Activated B cell treated with CpG ODN at 0.5 μM for 24 hours (primary cell): ENCODE results near the gene GFRAL. TPM values are rescaled to one million over a fixed set of nuclear protein-coding genes. Genes with fewer than 3 reads are reported as not detected.

Experiments used
- ATAC-seq: fragments of 200-7000 bp; cut with Tn5 transposase; one replicate; pipeline ENCODE4 v1.10.0; 2021; ENCODE audit warnings: low read depth, mild to moderate bottlenecking, moderate library complexity
- CTCF ChIA-PET: fragments of 350-600 bp; sonication (Branson Sonifier 250); formaldehyde crosslinking; loops from one replicate; lab custom pipeline; 2021; ENCODE audit warnings: antibody characterized with exemption; lab: Charles Lee
- POLR2A ChIA-PET: fragments of 350-600 bp; sonication (Branson Sonifier 250); formaldehyde crosslinking; loops from one replicate; lab custom pipeline; 2021; ENCODE audit warnings: antibody characterized with exemption; lab: Charles Lee
- DNase-seq: peaks from one replicate; pipeline ENCODE4 v3.0.0; 2022
- H3K27ac Mint-ChIP-seq: one replicate; pipeline ENCODE4 v1.8.0; 2020; ENCODE audit warnings: mixed read lengths
- H3K27me3 Mint-ChIP-seq: one replicate; pipeline ENCODE4 v1.8.0; 2021; ENCODE audit warnings: mixed read lengths
- H3K36me3 Mint-ChIP-seq: one replicate; pipeline ENCODE4 v1.8.0; 2021; ENCODE audit warnings: low read depth, mixed read lengths
- H3K4me1 Mint-ChIP-seq: one replicate; pipeline ENCODE4 v1.8.0; 2021; ENCODE audit warnings: mixed read lengths
- H3K4me3 Mint-ChIP-seq: one replicate; pipeline ENCODE4 v1.8.0; 2020; ENCODE audit warnings: mild to moderate bottlenecking, mixed read lengths
- H3K9me3 Mint-ChIP-seq: one replicate; pipeline ENCODE4 v1.8.0; 2020; ENCODE audit warnings: mixed read lengths
- CTCF ChIP-seq: fragments of 200-600 bp; IDR thresholded peaks from one replicate; pipeline ENCODE4 v1.8.0; 2022; ENCODE audit warnings: antibody characterized with exemption, mild to moderate bottlenecking
- intact Hi-C: fragments of 100-400 bp; cut with micrococcal nuclease; formaldehyde crosslinking; loops from one replicate; pipeline ENCODE4 v1.15.1; 2024
- total RNA-seq: library from RNA; stranded (reverse); gene quantifications from 2 replicates; pipeline ENCODE4 v1.2.3, GENCODE V29; 2022

Gene GFRAL
- total RNA-seq, 1 donor from 2014 or later: not detected

DNA sequence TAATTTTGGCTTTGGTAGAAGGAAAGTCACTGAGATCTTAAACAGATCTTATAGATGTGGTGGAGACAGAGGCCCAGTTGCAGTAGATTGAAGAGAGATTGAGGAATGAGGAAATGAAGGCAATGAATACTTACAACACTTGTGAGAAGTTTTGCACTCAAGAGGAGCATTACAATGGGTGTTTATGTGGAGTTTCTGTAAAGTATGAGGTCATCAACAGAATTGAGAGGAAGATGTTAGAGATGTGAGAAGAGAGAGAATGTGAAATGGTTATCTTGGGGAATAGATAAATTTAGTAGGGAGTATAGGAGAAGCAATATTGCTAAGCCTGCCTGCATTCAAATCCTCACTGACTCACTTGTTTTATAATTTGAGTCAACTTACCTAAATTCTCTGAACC lies 83.4 kb downstream of the GFRAL start:
- no peak for TF ChIP-seq CTCF
- Mint-ChIP-seq H3K4me1 (no peaks in the 10 kb centered on the region), H3K27me3 (no peaks in the 10 kb centered on the region), H3K4me3 (no peak overlapping the region), H3K9me3 (peaks cover 15% of the 10 kb centered on the region), H3K27ac (no peak overlapping the region), H3K36me3 (no peaks in the 10 kb centered on the region)
- no peak for DNase-seq
- intact Hi-C loops: no loop called here
- ATAC-seq: no peak
- ChIA-PET CTCF (no interaction called here), POLR2A (no interaction called here)

DNA sequence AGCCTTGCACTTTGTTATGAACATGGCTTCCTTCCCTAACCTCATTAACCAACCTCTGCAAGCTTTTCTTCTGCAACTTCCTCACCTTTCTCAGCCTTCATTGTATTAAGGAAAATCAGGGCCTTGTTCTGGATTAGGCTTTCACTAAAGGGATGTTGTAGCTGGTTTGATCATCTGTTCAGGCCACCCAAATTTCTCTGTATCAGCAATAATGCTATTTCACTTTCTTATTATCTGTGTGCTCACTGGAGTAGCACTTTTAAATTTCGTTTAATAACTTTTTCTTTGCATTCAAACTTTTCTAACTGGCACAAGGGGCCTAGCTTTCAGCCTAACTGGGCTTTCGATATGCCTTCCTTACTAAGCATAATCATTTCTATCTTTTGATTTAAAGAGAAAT lies 96.7 kb downstream of the GFRAL start:
- POLR2A ChIA-PET: no interaction called here

GRCh38 chr6:55433446-55434130 lies 106.3 kb downstream of the GFRAL start:
- CTCF ChIA-PET: no interaction called here

More for the DNA sequence above, 96.7 kb downstream of the GFRAL start:
- ATAC-seq (no peak), DNase-seq (no peak)
- CTCF ChIA-PET: no interaction called here
- Mint-ChIP-seq H3K4me1 (no peaks in the 10 kb centered on the region), H3K27ac (no peak overlapping the region), H3K4me3 (no peak overlapping the region), H3K27me3 (no peaks in the 10 kb centered on the region), H3K9me3 (peaks cover 4% of the 10 kb centered on the region), H3K36me3 (no peaks in the 10 kb centered on the region)
- intact Hi-C loops: no loop called here
- no peak for TF ChIP-seq CTCF

DNA sequence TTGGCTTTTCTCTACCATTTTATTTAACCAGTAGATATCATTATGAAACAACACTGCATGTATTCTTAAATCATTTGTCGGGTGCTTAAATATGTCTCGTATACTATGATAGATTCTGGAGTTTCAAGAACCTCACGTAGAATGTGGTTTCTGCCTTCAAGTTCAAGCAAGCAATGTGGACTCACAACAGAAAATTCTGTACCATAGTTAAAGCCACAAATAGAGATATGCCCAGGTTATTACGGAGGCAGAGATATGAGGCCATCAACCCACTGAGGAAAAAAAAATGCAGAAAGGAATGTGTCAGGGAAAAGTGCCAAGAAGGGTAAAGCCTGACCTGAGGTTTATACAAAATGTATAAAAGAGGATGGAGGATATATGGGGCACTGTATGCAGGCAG lies 109.9 kb downstream of the GFRAL start:
- no peak for TF ChIP-seq CTCF
- ChIA-PET CTCF (no interaction called here), POLR2A (no interaction called here)
- no peaks in the 10 kb centered on the region for H3K4me1 Mint-ChIP-seq
- DNase-seq: no peak
- H3K36me3 Mint-ChIP-seq: no peaks in the 10 kb centered on the region
- no peak overlapping the region for H3K27ac Mint-ChIP-seq
- no peak for ATAC-seq
- intact Hi-C loops: no loop called here
- H3K27me3 Mint-ChIP-seq: no peaks in the 10 kb centered on the region
- H3K4me3 Mint-ChIP-seq: no peak overlapping the region
- peaks cover 3% of the 10 kb centered on the region for H3K9me3 Mint-ChIP-seq

More at GRCh38 chr6:55433446-55434130, 106.3 kb downstream of the GFRAL start:
- Mint-ChIP-seq H3K27me3 (no peaks in the 10 kb centered on the region), H3K36me3 (no peaks in the 10 kb centered on the region), H3K27ac (no peak overlapping the region), H3K9me3 (peaks cover 13% of the 10 kb centered on the region), H3K4me3 (no peak overlapping the region), H3K4me1 (no peaks in the 10 kb centered on the region)
- intact Hi-C loops: no loop called here
- no peak for TF ChIP-seq CTCF
- POLR2A ChIA-PET: no interaction called here
- no peak for DNase-seq
- no peak for ATAC-seq

- H3K4me3 Mint-ChIP-seq: no peak overlapping the region
- CTCF ChIA-PET: no interaction called here
- ATAC-seq (no peak), DNase-seq (no peak)
- H3K4me1 Mint-ChIP-seq: no peaks in the 10 kb centered on the region
- peaks cover 3% of the 10 kb centered on the region for H3K9me3 Mint-ChIP-seq
- H3K27me3 Mint-ChIP-seq: no peaks in the 10 kb centered on the region
- H3K36me3 Mint-ChIP-seq: no peaks in the 10 kb centered on the region
- no peak overlapping the region for H3K27ac Mint-ChIP-seq
- intact Hi-C loops: no loop called here
- POLR2A ChIA-PET: no interaction called here
- no peak for TF ChIP-seq CTCF
Measured at GRCh38 chr6:55438203-55438602, 110.9 kb downstream of the GFRAL start.
